Tibial nerve (tissue), 4 donors: ENCODE results near the gene SLIT1. TPM values are rescaled to one million over a fixed set of nuclear protein-coding genes. Genes with fewer than 3 reads are reported as not detected.
A peak's percentile ranks its signal among the peaks of the same experiment; 100 is the strongest.

Experiments
- DNase-seq, 2 donors: peaks; one replicate each; pipeline ENCODE4 v3.0.0-alpha.2; 2019; ENCODE audit warnings: low spot score in 2 of 2
- H3K27ac ChIP-seq, 4 donors: fragments of 200-600 bp; sonication (generic) in 3 of 4; one replicate each; pipeline ENCODE4 v1.5.1; 2017 to 2019; ENCODE audit warnings: mild to moderate bottlenecking in 1 of 4
- H3K27me3 ChIP-seq, 2 donors: fragments of 200-600 bp; sonication (generic) in 1 of 2; one replicate each; pipeline versions ENCODE4 v1.5.1 to v1.6.0; 2017 to 2019
- H3K36me3 ChIP-seq, 3 donors: fragments of 200-600 bp; sonication (generic); one replicate each; pipeline ENCODE4 v1.5.1; 2018 to 2019
- H3K4me1 ChIP-seq, 4 donors: fragments of 200-600 bp; sonication (generic) in 3 of 4; one replicate each; pipeline ENCODE4 v1.5.1; 2017 to 2019
- H3K4me3 ChIP-seq, 4 donors: fragments of 200-600 bp; sonication (generic) in 3 of 4; one replicate each; pipeline ENCODE4 v1.5.1; 2017 to 2019; ENCODE audit warnings: mild to moderate bottlenecking in 1 of 4, moderate library complexity in 1 of 4
- H3K9me3 ChIP-seq, 4 donors: fragments of 200-600 bp; sonication (generic) in 3 of 4; one replicate each; pipeline ENCODE4 v1.5.1; 2017 to 2019
- EP300 ChIP-seq, 2 donors: sonication (generic); formaldehyde crosslinking; IDR thresholded peaks; one replicate each; pipeline ENCODE4 v1.6.1; 2017; ENCODE audit warnings: antibody characterized with exemption in 2 of 2, mild to moderate bottlenecking in 1 of 2
- POLR2A ChIP-seq, 2 donors: fragments of 450-650 bp; IDR thresholded peaks; one replicate each; pipeline ENCODE4 v1.6.1; 2017; ENCODE audit warnings: antibody characterized with exemption in 2 of 2, mild to moderate bottlenecking in 2 of 2, moderate library complexity in 2 of 2
- WGBS, 2 donors: methylation state at CpG; one replicate each; pipeline ENCODE4 v1.1.5; 2018; 5-methylcytosine and 5-hydroxymethylcytosine counted together
- total RNA-seq, 4 donors: library from RNA; depleted of rRNA; stranded (reverse); fragments of >200 nt; gene quantifications; one replicate each; pipeline ENCODE4 v1.1.0, GENCODE V29; 2016
- TF ChIP-seq, protein P1 (sequence below), 5 experiments: fragments of 200-600 bp in 3 of 5; fragments of 450-650 bp in 2 of 5; sonication (generic) in 3 of 5; IDR thresholded peaks; one replicate each; pipeline ENCODE4 v1.5.1; 2016 to 2019; ENCODE audit warnings: antibody characterized with exemption in 5 of 5, mild to moderate bottlenecking in 3 of 5, moderate library complexity in 2 of 5

The SLIT1 gene
- total RNA-seq, 4 donors from 2014 or later: 0.78 to 3.1 (median 1.3) TPM

DNA sequence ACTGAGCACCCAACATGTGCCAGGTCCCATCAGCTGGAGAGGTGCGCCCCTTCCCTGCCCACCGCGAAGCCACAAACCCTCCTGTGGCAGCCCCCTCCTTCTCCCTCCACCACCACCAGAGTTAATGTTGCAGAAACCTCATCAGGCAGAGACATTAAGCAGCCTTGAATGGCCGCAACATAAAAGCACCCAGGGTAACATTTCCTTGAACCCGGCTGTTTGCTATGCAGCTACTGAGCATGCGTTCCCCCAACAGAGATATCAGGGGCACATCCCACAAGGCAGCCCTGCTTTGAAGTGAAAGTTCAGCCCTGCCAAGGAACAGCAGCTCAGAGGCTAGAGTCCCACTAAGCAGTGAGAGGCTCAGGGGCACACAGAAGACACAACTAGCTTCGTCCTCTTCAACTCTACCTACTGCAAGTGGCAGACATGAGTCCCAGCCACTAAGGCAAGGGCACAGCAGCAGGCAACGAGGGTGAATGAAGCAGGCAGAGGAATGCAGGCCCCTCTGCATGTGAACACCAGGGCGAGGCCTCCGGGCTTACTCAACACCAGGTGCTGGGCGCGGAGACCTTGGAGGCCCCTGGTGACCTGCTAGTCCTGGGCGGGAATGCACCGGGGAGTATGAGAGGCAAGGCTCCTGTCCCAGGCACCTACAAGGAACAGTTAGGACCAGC lies 107.4 kb downstream of the SLIT1 start:
- Histone ChIP-seq H3K4me1 (peaks cover 0 to 24% (median 4%) of the 10 kb centered on the region in 4 donors), H3K27me3 (peaks cover 0 to 5% of the 10 kb centered on the region in 2 donors), H3K9me3 (no peaks in the 10 kb centered on the region), H3K27ac (no peak overlapping the region), H3K36me3 (no peaks in the 10 kb centered on the region), H3K4me3 (no peak overlapping the region)
- 72 to 73% methylated on average over 14 of the region's 14 CpGs for WGBS, 2 donors
- TF ChIP-seq, protein P1, sequence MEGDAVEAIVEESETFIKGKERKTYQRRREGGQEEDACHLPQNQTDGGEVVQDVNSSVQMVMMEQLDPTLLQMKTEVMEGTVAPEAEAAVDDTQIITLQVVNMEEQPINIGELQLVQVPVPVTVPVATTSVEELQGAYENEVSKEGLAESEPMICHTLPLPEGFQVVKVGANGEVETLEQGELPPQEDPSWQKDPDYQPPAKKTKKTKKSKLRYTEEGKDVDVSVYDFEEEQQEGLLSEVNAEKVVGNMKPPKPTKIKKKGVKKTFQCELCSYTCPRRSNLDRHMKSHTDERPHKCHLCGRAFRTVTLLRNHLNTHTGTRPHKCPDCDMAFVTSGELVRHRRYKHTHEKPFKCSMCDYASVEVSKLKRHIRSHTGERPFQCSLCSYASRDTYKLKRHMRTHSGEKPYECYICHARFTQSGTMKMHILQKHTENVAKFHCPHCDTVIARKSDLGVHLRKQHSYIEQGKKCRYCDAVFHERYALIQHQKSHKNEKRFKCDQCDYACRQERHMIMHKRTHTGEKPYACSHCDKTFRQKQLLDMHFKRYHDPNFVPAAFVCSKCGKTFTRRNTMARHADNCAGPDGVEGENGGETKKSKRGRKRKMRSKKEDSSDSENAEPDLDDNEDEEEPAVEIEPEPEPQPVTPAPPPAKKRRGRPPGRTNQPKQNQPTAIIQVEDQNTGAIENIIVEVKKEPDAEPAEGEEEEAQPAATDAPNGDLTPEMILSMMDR (IDR thresholded peaks at IDR 0.05): no peak
- no peak for TF ChIP-seq EP300 (IDR thresholded peaks at IDR 0.05)
- TF ChIP-seq POLR2A (IDR thresholded peaks at IDR 0.05): no peak
- DNase-seq: no peak

DNA sequence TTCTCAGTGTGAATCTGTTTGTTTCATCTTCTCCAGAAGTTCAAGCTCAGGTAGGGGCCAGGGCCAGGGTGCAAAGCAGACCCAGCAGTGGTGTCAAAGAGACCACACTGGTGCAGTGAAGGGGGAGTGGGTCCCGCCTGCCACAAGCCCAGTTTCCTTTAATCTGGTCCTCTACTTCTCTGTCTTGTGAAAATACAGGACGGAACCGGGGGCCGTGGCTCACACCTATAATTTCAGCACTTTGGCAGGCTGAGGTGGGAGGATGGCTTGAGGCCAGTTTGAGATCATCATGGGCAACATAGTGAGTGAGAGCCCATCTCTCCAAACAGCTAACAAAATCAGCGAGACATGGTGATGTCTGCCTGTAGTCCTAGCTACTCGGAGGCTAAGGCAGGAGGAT lies 109.0 kb downstream of the SLIT1 start:
- TF ChIP-seq, protein P1 (IDR thresholded peaks at IDR 0.05): no peak
- Histone ChIP-seq H3K9me3 (no peaks in the 10 kb centered on the region), H3K4me3 (no peak overlapping the region), H3K27me3 (peaks cover 0 to 17% of the 10 kb centered on the region in 2 donors), H3K27ac (no peak overlapping the region), H3K4me1 (peaks cover 0 to 28% (median 4%) of the 10 kb centered on the region in 4 donors), H3K36me3 (no peaks in the 10 kb centered on the region)
- 87 to 88% methylated on average over 6 of the region's 6 CpGs for WGBS, 2 donors
- no peak for DNase-seq

DNA sequence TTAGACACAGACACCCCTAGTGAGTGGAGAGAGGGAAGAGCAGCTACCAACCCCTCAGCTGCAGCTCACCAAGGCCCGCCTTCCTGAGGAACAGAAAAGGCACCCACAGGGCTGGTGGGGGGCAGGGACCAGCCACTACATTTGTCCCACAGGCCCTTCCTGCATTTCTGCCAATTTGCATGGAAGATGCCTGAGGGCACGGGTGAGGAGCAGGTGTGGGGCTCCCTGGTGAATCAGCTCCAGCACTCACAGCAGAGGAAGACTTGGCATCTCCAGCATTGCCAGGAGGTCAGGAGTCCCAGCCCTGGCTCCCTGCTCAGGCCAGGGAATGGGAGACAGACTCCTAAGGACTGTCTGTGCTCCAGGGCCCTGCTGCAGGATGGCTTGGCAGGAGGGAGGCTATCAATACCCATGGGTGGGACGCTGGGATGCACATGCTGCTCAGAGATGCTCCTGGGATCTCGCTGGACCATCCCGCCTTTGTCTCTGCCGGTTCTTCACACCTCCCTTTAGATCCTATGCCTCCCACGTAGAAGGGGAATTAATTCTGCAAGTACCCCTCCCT lies 109.7 kb downstream of the SLIT1 start:
- peaks cover 0 to 28% (median 4%) of the 10 kb centered on the region in 4 donors for H3K4me1 ChIP-seq
- H3K4me3 ChIP-seq: no peak overlapping the region
- no peak for DNase-seq
- H3K27me3 ChIP-seq: peaks cover 0 to 17% of the 10 kb centered on the region in 2 donors
- 69 to 77% methylated on average over 6 to 7 of the region's 7 CpGs for WGBS, 2 donors
- no peaks in the 10 kb centered on the region for H3K9me3 ChIP-seq
- H3K36me3 ChIP-seq: no peaks in the 10 kb centered on the region
- peak overlapping the region in 1 of 4 donors; percentile 0 for H3K27ac ChIP-seq
- TF ChIP-seq EP300 (IDR thresholded peaks at IDR 0.05) (no peak), POLR2A (IDR thresholded peaks at IDR 0.05) (no peak)
- TF ChIP-seq, protein P1 (IDR thresholded peaks at IDR 0.05): no peak

DNA sequence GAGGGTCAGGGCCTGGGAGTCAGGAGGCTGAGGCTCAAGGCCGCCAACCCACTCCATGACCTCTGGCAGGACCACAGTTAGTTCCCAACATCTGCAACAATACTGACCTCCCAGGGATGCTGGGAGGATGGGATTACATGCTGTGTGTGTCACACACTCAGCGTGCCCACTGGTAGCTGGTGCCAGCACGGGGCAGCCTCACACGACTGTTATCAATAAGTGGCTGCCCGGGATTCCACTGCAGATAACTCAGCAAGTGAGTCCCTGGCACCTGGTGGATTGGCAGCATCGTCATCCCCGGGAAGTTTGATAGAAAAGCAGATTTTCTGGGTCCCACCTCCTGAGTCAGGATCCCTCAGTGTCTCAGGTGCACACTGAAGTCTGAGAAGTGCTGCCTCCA lies 110.3 kb downstream of the SLIT1 start:
- Histone ChIP-seq H3K4me3 (no peak overlapping the region), H3K4me1 (peaks cover 0 to 24% (median 4%) of the 10 kb centered on the region in 4 donors), H3K27me3 (peaks cover 0 to 17% of the 10 kb centered on the region in 2 donors), H3K36me3 (no peaks in the 10 kb centered on the region), H3K9me3 (no peaks in the 10 kb centered on the region), H3K27ac (peak overlapping the region in 1 of 4 donors; percentile 0)
- TF ChIP-seq, protein P1 (IDR thresholded peaks at IDR 0.05): no peak
- TF ChIP-seq EP300 (IDR thresholded peaks at IDR 0.05) (no peak), POLR2A (IDR thresholded peaks at IDR 0.05) (no peak)
- 37 to 61% methylated on average over 6 to 7 of the region's 7 CpGs for WGBS, 2 donors
- no peak for DNase-seq
